Measurements from ENCODE around the gene BRD3.

GRCh38 chr9:134057751-134058701 is 9.8 kb downstream of the BRD3 start:
- no peak for TF ChIP-seq EZH2phosphoT487 (IDR thresholded peaks at IDR 0.05; ENCODE audit: borderline replicate concordance)
- no peak for TF ChIP-seq CTCF (conservative IDR thresholded peaks at IDR 0.05; ENCODE audit: low read length)
